GM18867 (cell line): ENCODE results near the gene SPI1.

Experiments used
- ATAC-seq: cut with Tn5 transposase; IDR thresholded peaks from one replicate; pipeline ENCODE4 v1.9.1; 2021; ENCODE audit warnings: mild to moderate bottlenecking, moderate library complexity; ENCODE audit not compliant: unreplicated experiment

The SPI1 gene

DNA sequence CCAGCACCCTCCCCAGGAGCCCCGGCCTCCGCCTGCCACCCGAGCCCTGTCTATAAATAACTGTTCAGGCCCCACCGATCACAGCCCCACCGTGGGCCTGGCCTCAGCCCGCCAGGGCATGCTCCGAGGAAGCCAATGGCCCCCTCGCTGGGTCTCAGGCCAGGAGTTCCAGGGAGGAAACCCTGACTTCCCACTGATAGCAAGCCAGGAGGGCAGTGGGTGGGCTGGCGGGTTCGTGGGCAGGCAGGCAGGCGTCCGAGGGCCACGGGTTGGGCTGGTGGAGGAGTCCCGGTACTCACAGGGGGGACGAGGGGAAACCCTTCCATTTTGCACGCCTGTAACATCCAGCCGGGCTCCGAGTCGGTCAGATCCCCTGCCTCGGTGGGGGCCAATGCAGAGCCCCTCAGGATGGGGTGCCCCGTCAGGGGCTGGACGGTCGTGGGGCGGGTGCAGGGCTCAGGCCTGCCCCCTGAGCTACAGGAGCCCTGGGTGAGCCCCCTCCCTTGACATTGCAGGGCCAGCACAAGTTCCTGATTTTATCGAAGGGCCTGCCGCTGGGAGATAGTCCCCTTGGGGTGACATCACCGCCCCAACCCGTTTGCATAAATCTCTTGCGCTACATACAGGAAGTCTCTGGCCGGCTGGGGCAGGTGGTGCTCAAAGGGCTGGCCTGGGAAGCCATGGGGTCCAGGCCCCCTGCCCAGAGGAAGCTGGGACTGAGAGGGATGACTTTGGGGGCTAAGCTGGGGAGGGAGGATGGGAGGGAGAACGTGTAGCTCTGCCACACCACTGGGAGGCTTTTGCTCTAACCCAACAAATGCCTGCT is at the start of gene SPI1:
Gene SPI1 (minus strand): TSS at position 538 of the 826 bp plus-strand sequence. CDS start 194 bp downstream, at position 344.
- peak; percentile 87 for ATAC-seq

DNA sequence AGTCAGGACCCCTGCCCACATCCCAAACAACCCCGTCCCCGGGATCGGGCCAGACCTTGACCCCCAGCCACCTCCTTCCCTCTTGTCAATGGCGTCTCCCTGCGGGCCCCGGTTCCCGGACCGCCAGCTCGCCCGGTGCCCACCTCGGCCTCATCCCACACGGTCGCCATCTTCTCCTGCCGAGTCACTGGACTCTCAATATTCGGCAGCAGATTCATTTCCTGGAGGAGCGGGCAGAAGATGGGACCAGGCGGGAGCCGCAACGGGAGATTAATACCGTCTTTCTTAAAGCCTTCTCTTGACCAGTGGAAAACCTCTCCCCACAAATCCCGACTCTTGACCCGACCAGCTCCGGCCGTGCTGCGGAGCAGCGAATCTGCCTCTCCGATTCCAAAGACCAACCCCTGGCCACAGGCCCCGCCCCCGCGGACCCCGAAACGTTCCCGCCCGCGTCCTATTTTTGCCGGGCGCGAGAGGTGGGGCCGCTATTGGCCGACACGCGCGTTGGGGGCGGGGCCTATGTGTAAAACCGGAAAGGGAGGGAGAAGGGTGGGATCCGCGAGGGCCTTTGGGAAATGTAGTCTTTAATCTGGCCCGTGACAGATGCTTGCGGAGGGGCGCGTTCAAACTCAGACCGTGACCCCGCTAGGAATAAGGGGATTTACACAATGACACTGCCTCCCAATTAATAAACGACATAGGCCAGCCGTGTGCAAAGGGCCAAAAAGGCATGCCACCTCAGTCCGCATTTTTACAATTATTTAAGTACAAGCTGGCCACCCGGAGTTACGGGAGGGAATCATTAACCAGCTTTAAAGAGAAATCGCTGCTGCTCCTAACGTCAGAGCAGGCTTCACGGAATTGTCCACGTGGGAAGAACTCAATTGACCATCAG is 48.0 kb upstream of the SPI1 start, which contains the start of gene PSMC3:
Gene PSMC3 (minus strand): TSS at position 378 of the 895 bp plus-strand sequence. CDS start 160 bp downstream, at position 218.
- peak; percentile 91 for ATAC-seq

- ATAC-seq = no peak
Observed at GRCh38 chr11:47425611-47426010, 47.3 kb upstream of the SPI1 start.

DNA sequence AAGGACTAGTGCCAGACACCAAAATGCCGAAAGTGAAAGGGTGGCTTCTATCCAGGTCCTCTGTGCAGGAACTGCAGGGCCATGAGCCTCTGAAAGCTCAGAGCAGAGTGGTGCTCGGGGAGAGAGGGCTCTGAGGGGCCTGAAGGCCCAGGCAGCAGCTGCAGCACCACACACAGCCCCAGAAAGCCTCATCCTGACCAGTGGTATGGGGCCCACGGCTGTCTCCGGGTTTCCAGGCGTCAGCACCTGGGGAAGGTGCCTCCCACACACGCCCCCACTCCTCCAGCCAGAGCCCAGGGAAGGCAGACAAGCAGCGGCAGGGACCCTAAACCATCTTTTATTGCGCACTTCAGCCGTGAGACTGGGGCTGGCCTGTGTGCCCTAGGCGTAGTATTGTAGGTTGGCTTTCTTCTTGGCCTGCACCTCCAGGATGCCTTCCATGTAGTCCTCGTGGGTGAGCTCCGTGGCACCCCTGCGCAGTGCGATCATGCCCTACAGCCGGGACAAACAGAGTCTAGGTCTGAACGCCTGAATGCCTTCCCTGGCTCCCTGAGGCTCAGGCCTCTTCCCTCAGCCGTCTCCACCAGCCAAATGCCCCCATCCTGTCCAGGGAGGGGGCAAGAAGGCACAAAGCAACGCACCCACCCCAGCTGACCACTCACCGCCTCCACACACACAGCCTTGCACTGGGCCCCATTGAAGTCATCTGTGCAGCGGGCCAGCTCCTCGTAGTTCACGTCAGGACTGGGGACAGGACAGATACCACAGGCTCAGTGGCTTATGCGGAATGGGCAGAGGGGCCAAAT is 40.3 kb upstream of the SPI1 start:
- no peak for ATAC-seq

GRCh38 chr11:47417712-47418111 is 39.4 kb upstream of the SPI1 start:
- no peak for ATAC-seq

- ATAC-seq = no peak
Observed at GRCh38 chr11:47415949-47416472, 37.7 kb upstream of the SPI1 start.

- ATAC-seq = no peak
Observed at GRCh38 chr11:47415091-47415854, 36.9 kb upstream of the SPI1 start.

DNA sequence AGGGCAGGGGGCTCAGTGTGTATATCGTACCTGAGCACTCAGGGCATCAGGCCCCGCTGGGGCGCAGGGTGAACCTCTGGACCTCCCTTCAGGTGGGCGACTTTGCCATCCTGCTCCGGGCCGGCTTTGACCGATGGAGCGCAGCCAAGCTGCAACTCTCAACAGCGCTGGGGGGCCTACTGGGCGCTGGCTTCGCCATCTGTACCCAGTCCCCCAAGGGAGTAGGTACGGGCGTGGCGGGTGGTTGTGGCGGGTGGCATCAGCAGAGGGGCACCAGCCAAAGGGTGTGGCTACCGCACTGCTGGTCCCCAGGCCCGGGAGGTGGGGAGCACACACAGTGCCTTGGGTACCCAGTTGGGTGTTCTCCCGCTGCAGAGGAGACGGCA is 36.3 kb upstream of the SPI1 start:
- no peak for ATAC-seq

DNA sequence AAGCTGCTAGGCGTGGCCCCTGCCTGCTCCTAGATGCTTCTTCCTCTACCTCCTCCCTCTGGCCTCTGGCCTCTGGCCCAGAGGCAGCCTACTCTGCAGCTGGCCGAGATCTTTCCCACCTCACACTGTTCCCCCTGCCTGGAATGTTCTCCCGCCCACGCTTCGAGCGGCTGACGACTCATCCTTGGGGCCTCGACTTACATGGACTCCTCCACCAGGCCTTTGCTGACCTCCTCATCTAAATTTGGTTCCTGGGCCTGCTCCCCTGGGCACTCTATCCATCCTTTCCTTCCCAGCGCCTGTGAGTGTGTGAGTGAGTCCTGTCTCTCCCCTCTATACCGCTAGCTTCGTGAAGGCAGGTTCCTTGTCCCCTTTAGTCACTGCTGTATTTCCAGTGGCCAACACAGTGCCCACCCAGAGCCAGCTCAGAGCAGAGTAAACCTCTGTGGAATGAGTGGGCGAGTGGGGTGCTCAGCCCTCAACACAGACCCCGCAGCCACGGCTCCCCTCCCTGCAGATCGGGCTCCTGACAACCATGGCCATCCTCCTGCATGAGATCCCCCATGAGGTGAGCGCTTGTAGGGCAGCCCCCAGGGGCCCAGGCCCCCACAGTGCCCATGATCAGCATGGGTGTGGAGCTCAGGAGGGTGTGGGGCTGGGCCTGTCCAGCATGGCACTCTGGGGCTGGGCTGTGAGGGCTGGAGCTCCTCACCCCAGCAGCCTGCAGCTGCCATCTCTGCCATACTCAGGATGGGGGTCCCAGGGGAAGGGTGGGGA is 35.7 kb upstream of the SPI1 start:
- ATAC-seq = no peak

- ATAC-seq = no peak
Observed at GRCh38 chr11:47413351-47413750, 35.0 kb upstream of the SPI1 start.

- no peak for ATAC-seq
Observed at GRCh38 chr11:47411884-47412746, 33.8 kb upstream of the SPI1 start.

DNA sequence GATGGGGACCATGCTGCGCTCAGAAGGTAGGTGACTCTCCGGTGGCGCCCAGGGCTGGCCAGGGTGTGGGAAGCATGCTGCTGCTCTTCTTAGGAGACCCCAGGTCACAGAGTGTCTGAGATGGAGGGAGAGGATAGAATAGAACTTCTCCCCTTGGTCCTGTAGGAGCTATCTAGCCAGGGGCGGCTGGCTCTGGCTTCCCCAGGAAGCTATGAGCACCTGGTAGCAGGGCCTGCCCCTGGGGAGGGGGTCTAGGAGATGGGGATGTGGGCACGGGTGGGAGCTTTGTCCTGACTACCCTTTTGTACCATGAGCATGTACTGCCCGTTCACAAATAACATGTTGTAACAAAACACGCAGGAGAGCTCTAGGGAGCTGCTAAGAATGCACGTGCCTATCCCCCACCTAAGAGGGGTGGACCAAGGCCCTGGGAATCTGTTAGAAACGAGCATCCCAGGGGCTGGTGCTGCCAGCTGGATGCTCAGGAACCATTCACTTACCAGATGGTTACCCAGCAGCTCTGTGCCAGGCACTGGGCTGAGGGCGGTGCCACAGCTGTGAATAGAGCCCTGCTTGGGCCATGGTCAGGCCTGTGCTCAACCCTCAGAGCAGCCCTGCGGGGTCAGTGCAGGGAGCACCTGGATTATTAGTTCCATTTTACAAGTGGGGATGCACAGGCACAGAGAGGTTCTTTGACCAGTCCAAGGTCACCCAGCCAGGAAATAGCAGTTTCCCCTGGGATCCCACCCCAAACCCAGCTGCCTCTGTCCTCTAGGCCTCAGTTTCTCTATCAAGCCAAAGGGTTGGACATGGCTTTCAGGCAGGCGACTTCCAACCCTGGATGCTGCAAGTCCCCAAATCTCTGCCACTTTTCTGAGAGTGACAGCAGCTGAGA is 32.3 kb upstream of the SPI1 start:
- ATAC-seq = no peak

GRCh38 chr11:47409440-47410369 is 31.4 kb upstream of the SPI1 start:
- ATAC-seq = no peak

GRCh38 chr11:47408598-47409439 is 30.5 kb upstream of the SPI1 start:
- ATAC-seq = no peak
